Measurements from ENCODE around the gene IL17C.

GRCh38 chr16:88630941-88631340, 7.4 kb upstream of the IL17C start:
- no peak for TF ChIP-seq CTCF (IDR thresholded peaks at IDR 0.05; ENCODE audit: poor library complexity, severe bottlenecking)
- no peak for TF ChIP-seq EZH2 (IDR thresholded peaks at IDR 0.05; ENCODE audit: borderline replicate concordance, insufficient read depth, low read length, poor library complexity, severe bottlenecking)
- no peak for TF ChIP-seq REST (IDR thresholded peaks at IDR 0.05; ENCODE audit: borderline replicate concordance)
- no peak for TF ChIP-seq POLR2AphosphoS5 (IDR thresholded peaks at IDR 0.05)
- no peak for TF ChIP-seq TAF1 (IDR thresholded peaks at IDR 0.05; ENCODE audit: low read depth)
- TF ChIP-seq SMC3 (conservative IDR thresholded peaks at IDR 0.05; ENCODE audit: poor library complexity) = no peak

Measured in neural cell (in vitro differentiated cells).